ENCODE data around the gene COX20.
"Not testable (repeated sequence)": the region's sequence is repeated elsewhere in the genome, so short reads cannot be mapped to it uniquely, and the experiment has no call there.

Gene COX20

GRCh38 chr1:244794071-244794470 is 41.4 kb upstream of the COX20 start:
- no peak overlapping the region for H3K4me3 ChIP-seq (ENCODE audit: low read depth, low read length)
- no peak for DNase-seq (ENCODE audit: low read depth)
- no peak for TF ChIP-seq CTCF (IDR thresholded peaks at IDR 0.05; ENCODE audit: insufficient read depth, low read depth, low read length, missing control alignments)

GRCh38 chr1:244794516-244794915 is 40.9 kb upstream of the COX20 start:
- not testable (repeated sequence) for DNase-seq (ENCODE audit: low read depth)

GRCh38 chr1:244796719-244797406 is 38.6 kb upstream of the COX20 start:
- peak; percentile 72 for TF ChIP-seq CTCF (IDR thresholded peaks at IDR 0.05; ENCODE audit: insufficient read depth, low read depth, low read length, missing control alignments)
- no peak overlapping the region for H3K4me3 ChIP-seq (ENCODE audit: low read depth, low read length)
- peak; percentile 62 for DNase-seq (ENCODE audit: low read depth)

More at GRCh38 chr1:244794516-244794915, 40.9 kb upstream of the COX20 start:
- not testable (repeated sequence) for H3K4me3 ChIP-seq (ENCODE audit: low read depth, low read length)

- DNase-seq (ENCODE audit: low read depth) = no peak
- no peak for TF ChIP-seq CTCF (IDR thresholded peaks at IDR 0.05; ENCODE audit: insufficient read depth, low read depth, low read length, missing control alignments)
- no peak overlapping the region for H3K4me3 ChIP-seq (ENCODE audit: low read depth, low read length)
These were observed 34.6 kb upstream of the COX20 start for GRCh38 chr1:244800821-244801220.

GRCh38 chr1:244801246-244801645 is 34.2 kb upstream of the COX20 start:
- TF ChIP-seq CTCF (IDR thresholded peaks at IDR 0.05; ENCODE audit: insufficient read depth, low read depth, low read length, missing control alignments) = peak; percentile 60
- peak; percentile 79 for DNase-seq (ENCODE audit: low read depth)
- H3K4me3 ChIP-seq (ENCODE audit: low read depth, low read length) = no peak overlapping the region

GRCh38 chr1:244802041-244802440 is 33.4 kb upstream of the COX20 start:
- no peak overlapping the region for H3K4me3 ChIP-seq (ENCODE audit: low read depth, low read length)
- no peak for DNase-seq (ENCODE audit: low read depth)
- TF ChIP-seq CTCF (IDR thresholded peaks at IDR 0.05; ENCODE audit: insufficient read depth, low read depth, low read length, missing control alignments) = no peak

- DNase-seq (ENCODE audit: low read depth) = no peak
- TF ChIP-seq CTCF (IDR thresholded peaks at IDR 0.05; ENCODE audit: insufficient read depth, low read depth, low read length, missing control alignments) = no peak
- no peak overlapping the region for H3K4me3 ChIP-seq (ENCODE audit: low read depth, low read length)
These were observed 32.8 kb upstream of the COX20 start for GRCh38 chr1:244802556-244803239.
